Measurements from ENCODE around the gene AFAP1.

AFAP1 gene

DNA sequence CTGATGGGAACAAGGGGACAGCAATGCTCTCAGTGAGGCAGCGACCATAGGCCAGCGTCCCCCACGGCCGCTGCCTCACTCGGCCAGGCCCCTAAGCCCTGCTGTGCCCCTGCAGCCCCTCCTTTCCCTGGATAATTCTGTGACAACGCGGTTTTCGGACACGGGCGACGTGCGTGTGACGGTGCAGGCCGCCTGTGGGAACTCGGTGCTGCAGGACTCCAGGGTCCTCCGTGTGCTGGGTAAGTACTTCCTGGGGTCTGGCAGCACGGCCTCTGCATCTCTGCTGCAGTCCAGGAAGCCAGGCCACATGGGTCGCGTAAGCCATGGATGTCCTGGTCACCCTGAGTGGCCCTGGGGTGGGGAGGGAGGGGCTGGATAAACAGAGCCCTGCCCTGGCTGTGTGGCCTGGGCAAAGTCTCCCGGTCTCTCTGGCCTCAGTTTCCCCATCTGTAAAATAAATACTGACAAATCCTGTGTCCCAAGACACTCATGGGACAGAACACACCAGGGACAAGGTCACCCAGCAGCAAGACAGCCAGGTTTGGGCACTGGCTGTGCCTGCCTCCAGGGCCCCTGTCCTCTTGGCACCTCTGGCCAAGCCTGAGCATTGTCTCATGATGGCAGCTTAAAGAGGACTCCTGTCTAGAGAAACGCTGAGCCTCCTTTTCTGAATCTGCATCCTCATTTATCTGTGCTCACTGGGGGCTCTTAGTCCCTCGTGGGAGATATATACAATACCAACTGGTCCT is 212.8 kb downstream of the AFAP1 start:
- Histone ChIP-seq H3K27ac (no peak overlapping the region), H3K4me3 (no peak overlapping the region)

DNA sequence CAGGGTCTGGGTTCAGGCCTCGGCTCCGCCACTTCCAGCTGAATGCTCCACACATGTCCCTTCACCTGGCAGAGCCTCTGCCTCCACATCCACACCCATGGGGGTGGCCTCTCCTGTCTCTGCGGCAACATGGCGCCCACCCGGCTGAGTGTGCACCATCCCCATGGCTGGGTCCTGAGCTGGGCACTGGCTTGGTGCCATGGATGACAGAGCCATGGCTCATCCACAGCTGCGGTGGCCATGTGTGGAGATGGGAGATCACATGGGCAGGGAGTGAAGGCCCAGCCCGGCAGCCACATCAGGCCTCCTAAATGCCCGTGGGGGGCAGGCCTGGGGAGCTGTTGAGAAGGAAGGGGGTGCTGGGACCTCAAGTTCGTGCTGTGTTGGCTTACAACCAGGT is 213.7 kb downstream of the AFAP1 start:
- no peak overlapping the region for H3K27ac ChIP-seq
- H3K4me3 ChIP-seq: no peak overlapping the region

DNA sequence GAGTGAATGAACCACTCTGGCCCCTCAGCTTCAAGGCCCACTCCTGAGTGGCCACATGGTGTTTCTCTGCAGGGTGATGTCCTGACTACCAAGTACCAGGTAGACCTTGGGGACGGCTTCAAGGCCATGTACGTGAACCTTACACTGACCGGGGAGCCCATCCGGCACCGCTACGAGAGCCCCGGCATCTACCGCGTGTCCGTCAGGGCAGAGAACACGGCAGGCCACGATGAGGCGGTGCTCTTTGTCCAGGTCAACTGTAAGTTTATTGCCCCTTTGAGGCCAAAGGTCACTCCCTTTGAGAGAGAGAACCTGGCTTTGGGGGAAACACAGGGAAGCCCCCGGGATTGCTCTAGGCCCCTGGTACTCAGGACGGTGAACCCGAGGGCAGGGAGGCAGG is 216.0 kb downstream of the AFAP1 start:
- Histone ChIP-seq H3K27ac (no peak overlapping the region), H3K4me3 (no peak overlapping the region)

DNA sequence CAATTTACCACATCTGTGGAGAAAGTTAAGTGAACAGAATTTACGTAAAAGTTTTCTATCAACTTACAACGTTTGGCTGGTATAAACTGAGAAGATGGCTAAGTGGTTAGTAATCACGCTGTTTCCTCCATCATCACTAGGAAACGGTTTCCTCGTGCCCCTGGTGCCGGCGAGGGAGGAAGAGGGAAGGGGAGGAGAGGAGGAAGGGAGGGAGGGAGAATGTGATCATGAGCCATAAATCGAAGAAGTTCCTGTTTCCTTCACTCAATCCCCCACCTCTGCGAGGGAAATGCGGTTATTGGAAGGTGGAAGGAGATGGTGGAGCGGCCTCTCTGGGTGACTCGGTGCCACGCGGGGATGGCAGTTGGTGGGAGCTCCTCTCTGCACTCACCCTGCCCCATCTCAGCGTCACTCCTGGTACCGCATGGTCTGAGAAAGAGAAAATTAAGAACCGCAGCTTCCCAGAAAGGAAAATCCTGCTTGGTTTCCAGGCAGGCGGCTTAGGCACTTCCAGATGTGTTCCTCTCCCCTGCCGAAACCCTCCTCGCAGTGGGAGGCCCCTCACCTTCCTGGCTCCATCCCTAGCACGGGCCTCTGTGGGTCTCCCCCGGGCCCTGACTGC is 216.8 kb downstream of the AFAP1 start:
- H3K4me3 ChIP-seq: no peak overlapping the region
- no peak overlapping the region for H3K27ac ChIP-seq

DNA sequence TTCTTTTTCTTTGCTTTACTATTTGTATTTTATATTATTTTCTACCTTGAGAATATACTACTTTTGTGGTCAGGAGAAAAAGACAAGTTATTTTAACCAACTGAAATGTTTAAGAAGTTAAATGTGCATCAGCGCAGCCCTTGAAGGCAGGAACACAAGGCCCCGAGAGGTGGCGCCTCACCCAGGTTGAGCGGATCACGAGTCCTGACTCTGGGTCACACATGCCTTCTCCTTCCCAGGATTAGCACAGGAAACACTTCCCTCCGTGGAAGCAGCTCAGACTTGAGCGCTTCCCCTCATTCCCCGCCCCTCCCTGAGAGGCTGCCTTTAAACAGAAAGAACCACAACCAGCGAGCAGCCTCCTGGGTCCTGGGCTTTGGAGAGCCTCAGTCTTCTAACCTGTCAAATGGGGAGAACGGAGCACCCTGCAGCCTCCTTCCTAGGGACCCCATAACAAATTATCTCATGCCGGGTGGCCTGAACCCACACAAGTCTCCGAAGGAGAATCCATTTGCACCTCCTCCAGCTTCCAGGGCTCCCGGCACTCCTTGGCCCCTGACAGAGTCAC is 217.6 kb downstream of the AFAP1 start:
- H3K27ac ChIP-seq: no peak overlapping the region
- no peak overlapping the region for H3K4me3 ChIP-seq

DNA sequence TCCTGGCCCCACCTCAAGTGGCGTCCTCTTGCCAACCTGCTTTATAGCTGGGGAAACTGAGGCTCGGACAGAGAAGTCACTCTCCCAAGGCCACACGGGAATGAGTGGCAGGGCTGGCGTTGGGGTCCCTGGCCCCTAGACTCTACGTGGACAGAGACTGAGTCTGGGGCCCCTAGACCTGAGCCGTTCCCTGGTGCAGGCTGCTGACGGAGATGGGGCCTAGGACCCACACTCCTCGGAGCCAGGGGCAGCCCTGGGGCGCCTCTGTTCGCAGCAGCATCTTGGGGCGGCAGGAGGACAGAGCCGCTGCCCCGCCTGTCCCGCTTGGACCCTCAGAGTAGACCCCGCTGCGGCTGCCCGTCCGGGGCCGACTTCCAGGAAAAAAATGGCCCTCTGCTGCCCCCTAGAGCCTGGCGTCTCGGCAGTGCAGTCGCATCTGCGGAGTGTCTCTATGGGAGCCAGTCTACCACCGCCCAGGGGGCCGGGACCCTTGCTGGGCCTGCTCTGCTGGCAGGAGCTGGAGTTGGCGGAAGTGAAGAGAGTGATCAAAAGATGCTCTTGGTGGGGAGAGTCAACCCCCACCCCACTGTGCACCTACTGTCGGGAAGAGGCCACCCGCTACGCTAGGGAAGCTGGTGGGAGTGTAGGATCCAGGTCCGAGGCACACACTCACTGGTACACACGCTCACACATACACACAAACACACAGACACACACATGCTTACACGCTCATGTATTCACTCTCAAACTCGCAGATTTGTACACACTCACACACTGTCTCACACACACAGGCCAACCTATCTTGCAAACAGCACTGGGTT is 220.1 kb downstream of the AFAP1 start:
- no peak overlapping the region for H3K4me3 ChIP-seq
- no peak overlapping the region for H3K27ac ChIP-seq

DNA sequence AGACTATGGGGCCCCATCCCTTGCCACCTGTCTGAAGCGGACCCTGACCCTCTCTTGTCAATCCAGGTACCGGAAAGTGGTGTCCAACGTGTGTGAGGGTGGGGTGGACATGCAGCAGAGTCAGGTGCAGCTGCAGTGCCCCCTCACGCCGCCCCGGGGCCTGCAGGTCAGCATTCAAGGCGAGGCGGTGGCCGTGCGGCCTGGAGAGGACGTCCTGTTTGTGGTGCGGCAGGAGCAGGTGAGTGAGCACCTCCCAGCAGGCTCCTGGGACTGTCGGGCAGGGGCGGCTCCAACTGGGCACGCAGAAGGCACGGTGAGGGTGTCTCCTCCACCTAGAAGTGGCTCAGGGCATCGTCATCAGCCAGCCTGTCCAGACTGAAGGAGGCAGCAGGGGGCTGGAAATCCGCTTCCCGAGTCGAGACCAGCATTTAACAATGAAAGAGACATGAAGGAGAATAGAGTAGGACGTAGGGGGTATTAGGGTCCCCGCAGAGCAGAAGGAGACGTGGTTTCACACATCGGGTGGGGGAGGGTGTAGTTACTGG is 221.6 kb downstream of the AFAP1 start:
- H3K4me3 ChIP-seq: no peak overlapping the region
- H3K27ac ChIP-seq: no peak overlapping the region

DNA sequence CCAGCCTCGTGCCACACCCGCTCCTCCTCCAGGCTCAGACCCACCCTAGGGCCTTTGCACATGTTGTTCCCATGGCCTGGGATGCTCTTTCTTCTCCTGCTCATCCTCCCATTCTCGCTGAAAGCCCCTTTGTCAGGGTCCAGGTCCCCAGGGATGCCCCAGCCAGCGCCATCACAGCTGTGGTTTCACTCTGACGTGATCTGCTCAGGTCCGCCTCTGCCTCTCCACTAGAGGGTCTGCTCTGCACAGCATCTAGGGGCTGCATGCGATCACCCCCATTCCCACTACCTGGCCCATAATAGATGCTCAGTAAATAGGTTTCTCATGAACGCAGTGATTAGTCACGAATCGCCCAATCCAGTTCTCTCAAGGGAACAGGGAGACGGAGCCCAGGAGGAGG is 222.5 kb downstream of the AFAP1 start:
- Histone ChIP-seq H3K4me3 (no peak overlapping the region), H3K27ac (no peak overlapping the region)

DNA sequence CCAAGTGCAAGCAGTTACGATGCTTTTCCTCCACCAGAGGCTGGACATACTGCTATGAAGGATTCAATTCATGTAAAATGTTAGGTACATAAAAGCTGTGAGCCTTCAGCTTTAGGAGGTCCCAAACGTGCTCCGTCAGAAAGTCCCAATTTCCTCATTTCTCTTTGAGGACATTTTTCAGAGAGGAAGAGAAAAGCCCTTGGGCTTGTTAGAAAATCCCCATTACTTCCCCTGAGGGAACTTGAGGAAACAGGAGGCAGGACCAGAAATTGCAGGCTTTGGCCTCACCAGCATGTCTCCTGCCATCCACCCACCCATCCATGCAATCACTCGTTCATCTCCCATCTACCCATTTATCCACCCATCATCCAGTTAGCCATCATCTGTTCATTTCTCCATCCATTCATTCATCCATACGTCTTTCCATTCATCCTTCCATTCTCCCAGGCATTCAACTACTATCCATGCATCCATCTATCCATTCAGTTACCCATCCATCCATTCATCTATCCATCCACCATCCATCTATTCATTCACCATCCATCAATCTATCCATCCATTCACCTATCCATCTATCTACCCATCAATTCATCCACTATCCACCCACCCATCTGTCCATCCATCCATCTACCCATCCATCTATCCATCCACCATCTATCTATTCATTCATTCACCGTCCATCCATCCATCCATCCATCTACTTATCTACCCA is 223.5 kb downstream of the AFAP1 start:
- Histone ChIP-seq H3K27ac (no peak overlapping the region), H3K4me3 (no peak overlapping the region)

DNA sequence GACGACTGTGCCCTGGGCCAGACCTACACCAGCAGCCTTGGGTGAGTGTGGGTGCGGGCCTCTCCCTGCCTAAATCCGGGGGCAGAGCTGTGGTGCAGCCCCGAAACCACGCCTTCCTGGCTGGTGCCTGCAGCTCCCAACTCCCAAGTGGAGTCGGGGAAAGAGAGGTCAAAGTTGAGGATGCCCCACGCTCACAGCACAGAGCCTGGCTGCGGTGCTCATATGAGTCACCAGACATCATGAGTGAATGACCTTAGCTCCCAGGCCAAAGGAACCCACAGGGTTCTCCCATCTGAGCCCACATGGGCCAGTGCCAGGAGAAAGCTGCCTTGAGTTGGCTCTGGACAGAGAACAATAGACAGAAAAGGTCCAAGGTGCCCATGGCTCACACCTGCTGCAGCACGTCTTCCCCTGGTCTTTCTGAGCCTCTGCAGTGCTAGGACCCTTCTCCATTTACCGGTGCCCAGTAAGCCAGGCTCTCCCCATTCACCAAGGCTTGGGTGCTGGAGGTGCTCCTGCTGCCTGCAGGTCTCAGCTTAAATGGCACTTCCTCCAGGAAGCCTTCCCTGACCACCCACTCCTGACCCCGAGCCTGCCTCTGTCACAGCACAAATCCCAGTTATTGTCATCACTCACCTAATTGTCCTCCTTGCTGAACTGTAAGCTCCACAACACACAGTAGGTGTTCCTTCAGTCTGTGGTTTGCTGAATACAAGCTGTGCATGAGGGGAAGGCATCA is 224.2 kb downstream of the AFAP1 start:
- no peak overlapping the region for H3K4me3 ChIP-seq
- H3K27ac ChIP-seq: no peak overlapping the region

DNA sequence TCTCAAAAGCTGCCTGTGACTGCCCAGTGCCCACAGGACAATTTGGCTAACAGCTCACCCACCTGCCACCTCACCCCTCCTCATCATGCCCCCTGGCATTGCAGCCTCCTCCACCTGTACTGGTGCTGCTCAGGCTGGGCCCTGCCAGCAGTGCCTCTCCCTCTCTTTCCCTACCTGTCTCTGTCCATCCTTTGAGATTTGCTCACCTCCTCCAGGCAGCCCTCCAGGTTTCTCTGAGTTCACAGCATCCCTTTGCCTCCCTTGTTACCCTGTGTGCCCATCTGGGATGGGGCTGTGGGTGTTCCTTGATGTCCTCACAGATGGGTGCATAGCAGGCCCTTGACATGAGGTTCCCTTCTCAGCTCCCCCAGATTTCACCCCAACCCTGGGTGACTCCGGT is 224.9 kb downstream of the AFAP1 start:
- H3K27ac ChIP-seq: no peak overlapping the region
- no peak overlapping the region for H3K4me3 ChIP-seq

DNA sequence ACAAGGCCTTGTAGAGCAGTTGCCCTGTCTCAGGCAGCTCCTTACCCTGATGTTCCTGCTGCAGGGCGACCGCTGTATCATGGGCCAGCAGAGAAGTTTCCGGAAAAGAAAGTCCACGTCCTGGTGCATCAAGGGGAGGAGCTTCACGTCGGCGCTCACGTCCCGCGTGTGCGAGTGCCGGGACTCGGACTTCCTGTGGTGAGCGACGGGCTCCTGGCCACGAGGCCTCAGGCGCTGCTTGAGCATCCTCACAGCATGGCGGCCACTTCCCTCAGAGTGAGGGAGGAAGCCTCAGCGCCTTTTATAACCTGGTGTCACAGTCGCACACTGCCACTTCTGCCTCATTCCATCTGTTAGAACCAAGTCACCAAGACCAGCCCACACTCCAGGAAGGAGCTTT is 225.5 kb downstream of the AFAP1 start:
- H3K4me3 ChIP-seq: no peak overlapping the region
- no peak overlapping the region for H3K27ac ChIP-seq

DNA sequence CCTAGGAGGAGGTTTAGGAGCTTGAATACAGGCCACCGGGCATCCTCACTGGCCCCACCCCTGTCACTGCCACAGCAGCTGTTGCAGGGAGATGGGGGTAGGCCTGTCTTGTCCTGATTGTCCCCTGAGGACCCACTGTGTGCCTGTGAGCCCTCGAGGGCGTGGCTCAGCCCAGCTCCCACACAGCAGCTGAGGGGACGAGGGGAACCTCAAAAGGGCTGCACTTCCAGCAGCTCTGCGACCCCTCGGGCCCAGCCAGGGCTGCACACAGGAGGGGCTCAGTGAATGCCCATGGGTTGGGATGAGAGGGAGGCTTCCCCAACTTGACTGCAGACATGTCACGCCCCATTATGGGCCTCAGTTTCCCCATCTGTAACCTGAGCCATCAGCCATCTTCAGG is 225.9 kb downstream of the AFAP1 start:
- H3K27ac ChIP-seq: no peak overlapping the region
- H3K4me3 ChIP-seq: no peak overlapping the region

DNA sequence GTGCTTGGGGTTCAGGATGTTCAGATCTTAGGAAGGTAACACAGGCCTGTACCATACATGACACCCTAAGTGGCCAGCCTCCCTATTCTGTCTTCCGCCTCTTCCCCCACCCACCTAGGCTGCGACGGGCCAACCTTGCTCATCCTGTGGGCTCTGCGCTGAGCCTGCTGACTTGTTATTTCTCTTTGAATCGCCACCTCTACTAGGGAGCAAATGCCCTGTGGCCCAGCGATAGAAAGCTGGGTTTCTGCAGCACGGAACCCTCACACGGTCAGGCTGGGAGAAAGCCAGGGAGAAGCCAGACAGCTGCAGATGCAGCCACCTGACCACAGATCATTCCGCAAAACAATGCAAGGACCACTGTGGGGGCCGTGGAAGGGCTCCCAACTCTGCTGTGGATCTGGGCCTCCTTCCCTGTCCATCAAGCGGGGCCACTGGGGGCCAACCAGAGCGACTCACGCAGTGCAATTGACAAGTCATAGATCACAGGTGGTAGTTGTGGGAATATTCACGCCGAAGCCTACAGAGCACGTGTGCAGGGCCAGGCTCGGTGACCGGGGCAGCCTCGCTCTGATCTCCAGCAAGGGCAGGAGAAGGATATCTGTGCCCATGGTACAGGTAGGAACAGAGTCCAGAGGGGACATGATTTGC is 227.5 kb downstream of the AFAP1 start:
- no peak overlapping the region for H3K27ac ChIP-seq
- no peak overlapping the region for H3K4me3 ChIP-seq

DNA sequence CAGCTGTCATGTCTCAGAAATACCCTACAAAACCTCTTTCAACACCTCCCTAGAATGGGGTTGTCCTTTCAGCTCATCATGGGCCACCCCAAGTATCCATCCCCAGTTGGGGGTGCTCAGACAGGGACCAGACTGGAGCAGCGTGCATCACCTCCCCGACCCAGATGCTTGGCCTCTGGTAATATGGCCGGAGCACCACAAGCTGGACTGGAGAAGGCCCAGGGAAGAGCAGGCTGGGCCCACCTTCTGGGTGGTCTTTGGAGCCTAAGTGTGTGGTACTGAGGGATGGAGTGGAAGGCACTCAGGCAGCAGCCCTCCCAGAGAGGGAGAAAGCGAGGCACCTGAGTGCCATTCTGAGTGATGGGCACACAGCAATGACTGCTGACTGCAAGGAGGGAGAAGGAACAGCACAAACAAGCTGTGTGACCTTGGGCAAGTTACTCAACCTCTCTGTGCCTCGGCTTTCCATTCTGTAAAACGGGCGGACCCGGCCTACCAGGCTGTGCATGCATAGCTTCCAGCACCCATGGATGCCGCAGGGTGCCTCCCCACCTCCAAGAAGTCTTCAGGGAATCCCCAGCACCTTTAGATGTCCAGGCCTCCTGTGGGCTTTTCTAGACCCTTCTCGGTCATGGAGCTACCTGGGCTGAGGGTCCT is 228.2 kb downstream of the AFAP1 start:
- Histone ChIP-seq H3K4me3 (no peak overlapping the region), H3K27ac (no peak overlapping the region)

DNA sequence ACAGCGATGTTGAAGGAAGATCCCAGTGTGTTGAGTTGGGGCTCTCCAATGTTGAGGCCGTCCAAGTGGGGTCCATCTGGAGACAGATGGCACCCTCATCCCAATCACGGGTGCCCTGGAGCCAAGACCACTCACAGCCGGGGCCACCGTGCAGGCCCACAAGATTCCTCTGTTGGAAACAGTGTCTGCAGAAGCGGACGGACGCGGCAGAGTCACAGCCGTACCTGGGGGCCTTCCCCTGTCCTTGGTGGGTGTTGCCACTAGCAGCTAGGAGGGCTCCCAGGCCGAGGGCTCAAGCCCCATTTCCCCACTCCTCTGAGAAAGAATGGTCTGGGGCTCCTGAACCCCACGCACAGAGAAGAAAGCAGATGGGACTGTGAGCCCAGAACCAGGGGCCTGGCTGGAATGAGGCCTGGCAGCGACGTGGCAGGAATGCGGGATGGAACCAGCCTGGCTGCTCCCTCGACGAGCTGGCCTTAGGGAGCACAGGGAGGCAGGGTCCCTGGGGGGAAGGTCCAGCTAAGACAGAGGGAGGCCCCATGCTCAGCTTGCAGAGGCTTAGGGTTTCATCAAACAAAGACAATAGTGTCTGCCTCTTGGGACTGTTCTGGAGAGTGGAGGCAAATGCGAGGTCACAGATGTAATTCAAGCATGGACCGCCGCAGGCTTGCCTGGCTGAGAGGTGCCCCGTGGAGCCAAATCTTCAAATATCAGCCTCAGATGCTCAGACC is 228.9 kb downstream of the AFAP1 start:
- no peak overlapping the region for H3K27ac ChIP-seq

DNA sequence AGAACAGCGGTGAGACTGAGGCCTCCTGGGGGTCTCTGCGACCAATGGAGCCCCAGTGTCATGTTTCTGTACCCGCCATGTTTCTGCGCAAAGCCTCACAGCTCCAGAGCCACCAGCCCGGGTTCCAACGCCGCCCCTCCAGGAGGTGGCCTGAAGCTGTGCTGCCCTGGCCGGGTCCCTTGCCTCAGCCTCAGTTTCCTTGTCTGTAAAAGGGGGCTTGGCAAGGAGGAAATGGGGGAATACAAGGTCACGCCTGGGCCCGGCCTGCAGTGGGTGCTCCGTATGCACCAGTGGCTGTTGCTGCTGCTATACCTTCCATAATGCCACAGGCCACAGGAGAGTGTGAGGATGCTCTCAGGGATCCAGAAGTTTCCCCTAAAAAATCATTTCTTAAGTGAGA is 229.5 kb downstream of the AFAP1 start:
- H3K27ac ChIP-seq: no peak overlapping the region
- H3K4me3 ChIP-seq: no peak overlapping the region

More for the DNA sequence above, 228.9 kb downstream of the AFAP1 start:
- no peak overlapping the region for H3K4me3 ChIP-seq

Data from skin epidermis (tissue), 12 donors.